ENCODE measurements around the gene SLC26A6.

Gene SLC26A6, protein sequence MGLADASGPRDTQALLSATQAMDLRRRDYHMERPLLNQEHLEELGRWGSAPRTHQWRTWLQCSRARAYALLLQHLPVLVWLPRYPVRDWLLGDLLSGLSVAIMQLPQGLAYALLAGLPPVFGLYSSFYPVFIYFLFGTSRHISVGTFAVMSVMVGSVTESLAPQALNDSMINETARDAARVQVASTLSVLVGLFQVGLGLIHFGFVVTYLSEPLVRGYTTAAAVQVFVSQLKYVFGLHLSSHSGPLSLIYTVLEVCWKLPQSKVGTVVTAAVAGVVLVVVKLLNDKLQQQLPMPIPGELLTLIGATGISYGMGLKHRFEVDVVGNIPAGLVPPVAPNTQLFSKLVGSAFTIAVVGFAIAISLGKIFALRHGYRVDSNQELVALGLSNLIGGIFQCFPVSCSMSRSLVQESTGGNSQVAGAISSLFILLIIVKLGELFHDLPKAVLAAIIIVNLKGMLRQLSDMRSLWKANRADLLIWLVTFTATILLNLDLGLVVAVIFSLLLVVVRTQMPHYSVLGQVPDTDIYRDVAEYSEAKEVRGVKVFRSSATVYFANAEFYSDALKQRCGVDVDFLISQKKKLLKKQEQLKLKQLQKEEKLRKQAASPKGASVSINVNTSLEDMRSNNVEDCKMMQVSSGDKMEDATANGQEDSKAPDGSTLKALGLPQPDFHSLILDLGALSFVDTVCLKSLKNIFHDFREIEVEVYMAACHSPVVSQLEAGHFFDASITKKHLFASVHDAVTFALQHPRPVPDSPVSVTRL

DNA sequence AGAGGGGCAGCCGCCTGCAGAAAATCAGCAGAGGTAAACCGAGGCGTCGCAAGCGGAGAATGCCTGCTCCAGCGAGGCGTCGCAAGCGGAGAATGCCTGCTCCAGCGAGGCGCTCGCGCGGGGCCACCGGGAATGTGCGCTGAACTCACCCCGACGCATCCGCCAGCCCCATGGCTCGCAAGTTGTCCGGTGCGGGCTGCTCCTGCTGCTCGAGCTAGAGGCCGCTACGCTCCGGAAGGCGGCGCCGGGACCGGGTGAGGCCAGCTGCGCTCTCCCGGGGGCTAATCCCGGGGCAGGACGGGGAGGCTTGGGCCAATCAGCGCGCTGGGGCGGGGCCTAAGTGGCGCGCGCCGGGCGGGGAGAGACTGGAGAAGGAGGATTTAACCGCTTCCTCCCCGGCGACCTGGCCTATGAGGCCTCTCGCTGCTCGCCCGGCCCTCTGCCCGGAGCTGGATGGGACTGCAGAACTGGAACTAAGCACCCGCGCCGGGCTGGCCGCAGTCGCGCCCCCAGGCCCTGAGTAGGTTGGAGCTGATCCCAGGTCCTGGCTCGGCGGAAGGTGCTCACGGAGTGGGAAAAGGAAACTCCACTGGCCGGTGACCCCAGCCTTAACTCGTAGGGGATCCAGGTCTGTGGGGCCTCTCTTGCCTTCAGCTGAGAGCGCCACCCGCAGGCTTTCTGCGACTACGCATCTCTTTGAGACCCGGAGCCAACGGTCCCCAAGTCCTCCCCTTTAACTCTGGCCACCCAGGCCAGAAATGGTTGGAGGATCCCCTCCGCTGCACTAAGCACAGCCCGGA lies at the start of gene SLC26A6:
Gene SLC26A6 (minus strand): TSS at position 240 of the 800 bp plus-strand sequence. CDS start 68 bp downstream, at position 172.
- DNase-seq = peak; percentile 100

GRCh38 chr3:48684480-48685143 lies 49.4 kb upstream of the SLC26A6 start:
- no peak for DNase-seq

GRCh38 chr3:48684054-48684349 lies 48.7 kb upstream of the SLC26A6 start:
- DNase-seq = no peak

DNA sequence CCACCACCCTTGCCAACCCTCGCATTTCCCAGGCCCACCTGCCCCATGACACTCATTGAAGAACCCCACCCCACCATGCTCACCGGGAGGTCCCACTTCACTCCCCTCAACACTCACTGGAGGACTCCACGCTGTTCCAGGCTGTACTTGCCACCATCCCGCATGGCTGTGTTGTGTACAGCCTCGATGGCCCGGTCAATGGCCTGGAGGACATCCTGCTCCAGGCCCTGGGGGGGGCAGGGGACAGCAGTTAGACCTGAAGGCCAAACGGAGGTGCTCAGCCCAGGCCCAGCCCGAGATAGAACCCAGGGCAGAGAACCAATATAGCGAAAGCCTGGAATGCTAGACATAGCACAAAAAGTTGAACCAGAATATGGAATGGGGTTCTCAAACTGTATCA lies 47.5 kb upstream of the SLC26A6 start:
- no peak for DNase-seq

DNA sequence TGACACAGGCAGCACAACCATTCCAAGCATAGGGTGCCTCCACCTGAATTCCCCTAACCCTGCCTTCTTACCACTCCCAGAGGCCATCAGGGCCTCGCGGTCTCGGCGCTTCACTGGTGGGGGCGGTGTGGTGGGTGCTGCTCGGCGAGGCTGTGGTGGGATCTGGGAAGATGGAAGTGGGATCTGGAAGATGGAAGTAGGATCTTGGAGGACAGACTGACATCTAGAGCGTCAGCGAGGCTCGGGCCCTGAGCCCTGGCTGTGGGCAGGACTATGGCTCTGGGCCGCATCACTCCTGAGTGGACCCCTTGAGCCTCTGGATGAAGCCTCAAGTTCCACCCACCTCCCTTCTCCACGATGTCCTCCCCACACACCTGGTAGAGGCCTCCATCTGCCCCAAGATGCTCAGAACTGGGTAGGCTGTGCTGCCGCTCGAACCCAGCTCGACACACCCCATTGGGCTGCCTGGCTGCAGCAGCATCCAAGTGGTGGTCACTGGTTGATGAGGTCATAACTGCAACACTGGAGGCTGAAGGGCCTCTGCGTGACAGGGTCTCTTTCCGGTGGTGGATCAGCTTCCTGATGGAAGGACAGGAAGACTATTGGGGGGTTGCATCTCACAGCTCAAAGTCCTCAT lies 46.8 kb upstream of the SLC26A6 start:
- DNase-seq = no peak

- DNase-seq = no peak
Observed at GRCh38 chr3:48681541-48681880, 46.2 kb upstream of the SLC26A6 start.

- DNase-seq = no peak
Observed at GRCh38 chr3:48680811-48681540, 45.7 kb upstream of the SLC26A6 start.

GRCh38 chr3:48679411-48680391 lies 44.4 kb upstream of the SLC26A6 start:
- DNase-seq = no peak

GRCh38 chr3:48678566-48679380 lies 43.5 kb upstream of the SLC26A6 start:
- DNase-seq = no peak

DNA sequence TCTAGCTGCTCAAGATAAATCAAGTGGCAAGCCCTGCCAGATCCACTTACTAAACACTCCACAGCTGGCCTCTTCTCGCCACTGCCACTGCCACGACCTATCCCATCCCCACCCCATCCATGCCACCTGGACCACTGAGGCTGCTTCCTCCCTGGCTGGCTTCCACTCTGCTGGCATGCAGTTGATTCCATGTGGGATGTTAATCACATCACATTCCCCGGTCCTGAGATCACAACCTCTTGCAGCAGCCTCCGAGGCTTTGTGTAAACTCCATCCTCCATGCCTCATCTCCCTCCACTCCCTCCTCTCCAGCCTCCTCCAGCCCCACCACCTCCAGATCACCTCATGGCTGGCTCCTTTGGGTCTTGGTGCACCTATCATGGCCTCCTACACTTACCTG lies 42.8 kb upstream of the SLC26A6 start:
- no peak for DNase-seq

DNA sequence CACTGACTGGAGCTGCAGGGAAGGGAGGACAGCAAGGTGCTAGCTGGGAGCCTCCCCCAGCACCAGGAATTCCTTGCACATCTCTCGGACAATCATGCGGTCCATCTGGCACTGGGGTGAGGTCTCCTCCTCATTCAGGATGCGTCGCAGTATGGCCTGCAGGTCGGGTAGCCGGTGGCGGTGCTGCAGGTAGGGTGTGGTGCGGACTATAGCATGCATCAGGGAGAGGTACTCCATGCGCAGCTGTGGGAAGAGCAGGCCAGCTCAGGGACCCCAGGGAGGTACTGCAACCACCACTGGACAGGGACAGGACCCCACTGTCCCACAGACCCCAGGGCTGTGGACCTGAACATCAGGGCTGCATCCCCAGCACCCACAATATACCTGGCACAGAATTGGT lies 39.2 kb upstream of the SLC26A6 start:
- no peak for DNase-seq

DNA sequence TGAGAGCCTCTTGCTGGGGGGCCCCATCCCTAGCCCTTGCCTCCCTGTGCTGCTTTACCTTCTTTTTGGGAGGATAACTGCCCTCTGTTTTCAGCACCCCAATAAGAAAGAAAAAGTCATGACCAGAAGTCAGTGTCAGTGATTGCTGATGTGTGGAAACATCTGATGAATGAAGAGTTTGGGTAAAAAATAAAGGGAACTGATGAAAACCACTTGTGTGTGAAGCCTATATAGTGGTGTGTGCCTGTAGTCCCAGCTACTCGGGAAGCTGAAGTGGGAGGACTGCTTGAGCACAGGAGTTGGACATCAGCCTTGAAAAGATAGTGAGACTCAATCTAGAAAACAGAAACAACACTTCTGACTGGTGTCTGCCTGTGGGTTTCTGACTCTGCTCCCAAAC lies 37.3 kb upstream of the SLC26A6 start:
- no peak for DNase-seq

DNA sequence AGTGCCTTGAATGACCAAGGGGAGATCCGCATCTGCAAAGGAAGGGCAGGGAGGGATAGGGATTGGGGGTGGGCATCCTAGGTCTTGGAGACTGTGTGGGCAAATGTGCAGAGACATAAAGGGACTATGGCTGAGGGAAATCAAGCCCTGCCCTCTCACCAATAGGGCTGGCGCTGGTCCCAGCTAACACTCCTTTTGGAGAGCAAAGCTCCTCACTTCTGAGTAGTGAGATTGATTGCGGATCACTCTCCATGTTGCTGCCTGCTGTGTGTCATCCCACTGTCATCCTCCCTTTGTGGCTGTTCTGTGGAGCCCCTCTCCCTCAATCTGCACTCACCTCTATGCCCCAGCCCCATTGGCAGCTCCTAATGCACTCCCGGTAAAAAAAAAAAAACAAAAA lies 29.7 kb upstream of the SLC26A6 start:
- no peak for DNase-seq

GRCh38 chr3:48664313-48664644 lies 29.0 kb upstream of the SLC26A6 start:
- DNase-seq = no peak

- DNase-seq = peak; percentile 91
Observed at GRCh38 chr3:48663489-48664312, 28.4 kb upstream of the SLC26A6 start.

GRCh38 chr3:48662753-48663488 lies 27.7 kb upstream of the SLC26A6 start, which contains the start of gene CELSR3:
CELSR3 (minus strand) TSS chr3:48662886; CDS start chr3:48662634, 252 bp downstream.
- DNase-seq = no peak

DNA sequence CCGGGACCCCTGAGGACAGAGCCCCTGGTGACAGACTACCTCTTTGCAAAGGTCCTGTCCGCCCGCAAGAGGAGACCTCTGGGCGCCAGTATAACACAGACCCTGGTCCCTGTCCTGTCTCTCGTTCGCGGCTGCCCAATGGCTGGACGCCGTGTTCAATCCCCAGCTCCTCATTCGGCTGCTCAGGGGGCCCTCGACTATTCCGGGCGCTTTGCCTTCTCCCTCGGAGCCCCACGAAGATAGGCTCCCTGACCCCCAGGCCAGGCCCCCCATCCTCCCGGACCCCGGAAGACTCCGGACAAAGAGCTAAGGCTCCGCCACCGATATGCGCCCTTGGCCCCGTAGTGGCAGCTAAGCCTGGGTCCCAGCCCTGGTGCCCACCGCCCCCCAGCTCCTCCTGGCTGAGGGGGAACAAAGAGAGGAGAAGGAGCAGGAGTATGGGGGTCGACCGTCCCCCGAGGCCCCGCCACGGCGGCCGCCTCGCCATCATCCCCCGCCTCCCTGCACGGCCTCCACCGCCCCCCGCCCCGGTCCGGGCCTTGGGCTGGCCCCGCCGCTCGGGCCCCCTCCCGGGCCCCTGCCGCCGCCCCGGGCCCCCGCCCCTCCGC lies 27.0 kb upstream of the SLC26A6 start:
- DNase-seq = no peak
